ENCODE data around the gene NKTR.
"Not testable (repeated sequence)": the region's sequence is repeated elsewhere in the genome, so short reads cannot be mapped to it uniquely, and the experiment has no call there.

NKTR gene

GRCh38 chr3:42600111-42600957 is at the start of gene NKTR:
Gene NKTR (plus strand): TSS chr3:42600686. CDS start chr3:42601007, 321 bp downstream.
- DNase-seq: peak; percentile 100

- DNase-seq: no peak
Observed at GRCh38 chr3:42552830-42553229, 47.7 kb upstream of the NKTR start.

DNA sequence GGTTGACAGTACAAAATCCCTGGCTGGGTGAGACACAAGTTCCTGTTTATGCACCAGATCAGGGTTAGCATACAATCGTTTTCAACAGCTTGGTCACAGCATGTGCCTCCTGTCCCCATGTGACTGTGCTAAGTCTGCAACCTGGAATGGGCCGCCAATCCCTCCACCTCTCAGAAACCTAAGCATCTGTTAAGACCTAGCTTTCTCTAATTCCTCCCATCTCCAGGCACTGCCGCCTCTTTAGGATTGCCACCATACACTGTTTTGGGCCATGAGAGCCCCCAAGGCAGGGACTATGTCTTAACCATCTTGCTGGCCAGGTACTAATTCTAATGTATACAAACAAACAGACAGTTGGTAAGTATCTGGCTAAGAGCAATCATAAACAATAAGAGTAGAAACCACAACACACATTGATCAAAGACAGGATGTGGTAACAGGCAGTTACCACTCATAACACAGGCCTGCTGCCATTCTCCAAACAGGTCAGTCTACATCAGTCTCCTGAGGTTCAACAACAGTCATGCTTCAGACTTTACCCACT is 44.3 kb upstream of the NKTR start:
- DNase-seq: no peak

GRCh38 chr3:42556817-42557216 is 43.7 kb upstream of the NKTR start:
- not testable (repeated sequence) for DNase-seq

DNA sequence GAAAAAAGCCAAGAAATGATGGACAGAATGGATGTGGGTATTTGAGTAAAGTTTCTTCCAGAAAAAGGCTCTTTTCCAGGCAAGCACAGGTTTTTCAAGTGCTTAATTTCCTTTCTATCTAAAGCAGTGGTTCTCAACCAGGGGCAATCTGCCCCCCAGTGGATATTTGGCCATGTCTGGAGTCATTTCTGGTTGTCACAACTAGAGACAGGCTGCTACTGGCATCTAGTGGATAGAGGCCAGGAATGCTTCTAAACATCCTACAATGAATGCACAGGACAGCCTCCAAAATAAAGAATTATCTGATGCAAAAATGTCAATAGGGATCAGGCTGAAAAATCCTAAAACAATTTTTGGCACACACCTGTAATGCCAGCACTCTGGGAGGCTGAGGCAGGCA is 42.6 kb upstream of the NKTR start:
- no peak for DNase-seq

DNA sequence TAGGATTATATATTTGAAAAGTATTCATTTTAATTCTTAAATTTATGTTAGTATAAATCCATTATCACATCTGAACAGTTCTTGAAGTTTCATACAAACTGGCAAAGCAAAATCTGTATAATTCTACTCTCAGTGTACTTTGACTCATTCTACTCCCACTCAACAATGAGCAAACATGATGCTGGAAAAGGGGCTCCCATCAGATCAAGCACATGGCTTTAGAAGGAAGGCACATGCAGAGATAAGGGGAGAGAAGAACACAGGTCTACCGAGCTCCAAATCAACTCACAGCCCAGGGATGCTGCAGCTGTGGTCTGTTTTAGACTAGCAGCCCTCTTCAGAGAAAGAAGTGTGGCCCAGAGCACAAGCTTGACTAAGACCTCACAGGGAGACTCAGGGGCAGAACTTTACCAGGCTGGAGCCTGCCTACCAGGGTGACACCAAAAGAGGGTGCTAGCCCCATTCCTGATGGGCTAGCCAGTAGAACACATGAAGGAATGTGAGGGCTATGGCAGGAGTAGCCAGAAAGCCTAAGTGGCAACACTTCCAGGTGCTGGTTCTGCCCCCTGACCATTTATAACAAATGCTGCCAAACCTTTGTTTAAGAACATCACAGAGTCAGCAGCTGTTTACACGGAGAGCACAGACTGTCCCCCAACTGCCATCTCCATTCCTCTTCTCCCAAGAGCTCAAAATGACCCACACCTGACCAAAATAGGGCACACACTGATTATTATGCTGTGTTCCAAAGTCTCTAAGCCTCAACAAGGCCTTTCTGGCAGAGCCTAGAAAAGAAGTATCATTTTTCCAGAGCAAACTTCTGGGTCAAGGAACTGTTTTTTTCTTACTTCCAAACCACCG is 38.2 kb upstream of the NKTR start:
- DNase-seq: no peak

- DNase-seq: no peak
Observed at GRCh38 chr3:42569593-42570142, 30.8 kb upstream of the NKTR start.

DNA sequence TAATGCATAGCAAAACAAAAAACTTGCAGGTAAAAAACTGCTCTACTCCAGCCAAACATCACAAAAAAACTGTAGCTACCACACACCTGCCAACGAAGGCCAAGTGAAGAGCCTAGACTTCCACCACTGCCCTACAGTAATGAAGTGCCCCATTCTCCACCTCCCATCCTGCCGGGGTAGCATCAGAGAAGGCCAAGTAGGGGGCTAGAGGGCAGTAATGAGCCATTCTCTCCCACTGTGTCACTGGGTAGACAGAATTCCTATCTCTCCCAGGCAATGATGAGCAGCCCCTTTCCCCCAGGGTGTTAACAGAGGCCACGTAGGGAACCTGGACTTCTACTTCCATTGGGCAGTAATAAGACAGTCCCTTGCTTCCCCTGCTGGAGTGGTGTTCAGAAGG is 28.2 kb upstream of the NKTR start:
- no peak for DNase-seq

- DNase-seq: no peak
Observed at GRCh38 chr3:42575137-42575741, 25.2 kb upstream of the NKTR start.

GRCh38 chr3:42578054-42578453 is 22.4 kb upstream of the NKTR start:
- DNase-seq: no peak

GRCh38 chr3:42579346-42579745 is 21.1 kb upstream of the NKTR start:
- DNase-seq: not testable (repeated sequence)

GRCh38 chr3:42581400-42581708 is 19.1 kb upstream of the NKTR start:
- no peak for DNase-seq

GRCh38 chr3:42581709-42582473 is 18.6 kb upstream of the NKTR start, which contains the start of gene SEC22C:
Gene SEC22C (minus strand): TSS chr3:42581967. CDS start chr3:42569046, 12,921 bp downstream.
- peak; percentile 94 for DNase-seq

GRCh38 chr3:42582474-42583070 is 17.9 kb upstream of the NKTR start:
- no peak for DNase-seq

- no peak for DNase-seq
Observed at GRCh38 chr3:42588625-42589024, 11.9 kb upstream of the NKTR start.

- DNase-seq: no peak
Observed at GRCh38 chr3:42589382-42590109, 10.9 kb upstream of the NKTR start.

- no peak for DNase-seq
Observed at GRCh38 chr3:42590989-42591756, 9.3 kb upstream of the NKTR start.

DNA sequence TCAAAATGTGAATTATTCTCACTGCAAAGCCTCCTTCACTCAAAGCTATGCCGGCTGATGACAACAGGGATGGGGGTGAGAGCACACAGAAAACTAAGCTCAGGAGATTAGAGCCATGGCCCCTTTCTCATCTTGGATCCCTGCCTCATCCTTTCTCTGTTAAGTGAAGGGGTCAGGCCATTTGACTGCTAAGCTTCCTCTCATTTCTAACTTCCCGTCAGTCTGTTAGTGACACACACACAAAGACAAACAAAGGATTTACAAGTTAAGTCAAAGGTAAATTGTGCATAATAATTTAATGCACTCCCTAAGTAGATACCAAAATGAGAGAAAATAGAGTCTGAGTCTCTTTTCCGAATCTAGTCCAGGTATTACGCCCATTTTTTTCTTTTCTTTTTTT is 8.7 kb upstream of the NKTR start:
- no peak for DNase-seq

- DNase-seq: no peak
Observed at GRCh38 chr3:42593635-42594034, 6.9 kb upstream of the NKTR start.

GRCh38 chr3:42595682-42596081 is 4.8 kb upstream of the NKTR start:
- DNase-seq: no peak
